Omental fat pad (tissue), 4 donors: ENCODE data around the gene SRGAP3. TPM values are rescaled to one million over a fixed set of nuclear protein-coding genes. Genes with fewer than 3 reads are reported as not detected.

ENCODE experiments used
- ATAC-seq: fragments of 150-250 bp; one replicate; pipeline ENCODE4 v1.9.1; 2016; ENCODE audit warnings: mild to moderate bottlenecking, moderate library complexity; ENCODE audit not compliant: low FRiP score
- DNase-seq: peaks from one replicate; pipeline ENCODE4 v3.0.0-alpha.2; 2019; ENCODE audit warnings: low spot score
- CTCF ChIP-seq, 3 donors: fragments of 450-650 bp; IDR thresholded peaks; one replicate each; pipeline ENCODE4 v1.5.1; 2016 to 2017; ENCODE audit warnings: antibody characterized with exemption in 3 of 3, mild to moderate bottlenecking in 3 of 3, moderate library complexity in 2 of 3
- total RNA-seq, 4 donors: library from RNA; depleted of rRNA; stranded (reverse); fragments of >200 nt; gene quantifications; one replicate each; pipeline ENCODE4 v1.1.0, GENCODE V29; 2016

The SRGAP3 gene
- total RNA-seq, 4 donors from 2014 or later: 3.0 to 5.3 (median 3.6) TPM

- ATAC-seq (no peak), DNase-seq (no peak)
- no peak for TF ChIP-seq CTCF (IDR thresholded peaks at IDR 0.05)
These were observed 228.0 kb downstream of the SRGAP3 start for GRCh38 chr3:9021271-9022009.

GRCh38 chr3:9020426-9020825, 229.0 kb downstream of the SRGAP3 start:
- ATAC-seq: no peak
- DNase-seq: no peak
- no peak for TF ChIP-seq CTCF (IDR thresholded peaks at IDR 0.05)

- TF ChIP-seq CTCF (IDR thresholded peaks at IDR 0.05): no peak
- no peak for DNase-seq
- ATAC-seq: peak; percentile 76
These were observed 230.0 kb downstream of the SRGAP3 start for GRCh38 chr3:9019259-9019961.

- DNase-seq: no peak
- no peak for ATAC-seq
- no peak for TF ChIP-seq CTCF (IDR thresholded peaks at IDR 0.05)
These were observed 234.2 kb downstream of the SRGAP3 start for GRCh38 chr3:9015250-9015649.

GRCh38 chr3:9013782-9014563, 235.5 kb downstream of the SRGAP3 start:
- no peak for ATAC-seq
- no peak for TF ChIP-seq CTCF (IDR thresholded peaks at IDR 0.05)
- no peak for DNase-seq

GRCh38 chr3:9012521-9012920, 236.9 kb downstream of the SRGAP3 start:
- DNase-seq: no peak
- ATAC-seq: no peak
- TF ChIP-seq CTCF (IDR thresholded peaks at IDR 0.05): no peak
